Measurements from ENCODE around the gene NR2C2.

Gene NR2C2

DNA sequence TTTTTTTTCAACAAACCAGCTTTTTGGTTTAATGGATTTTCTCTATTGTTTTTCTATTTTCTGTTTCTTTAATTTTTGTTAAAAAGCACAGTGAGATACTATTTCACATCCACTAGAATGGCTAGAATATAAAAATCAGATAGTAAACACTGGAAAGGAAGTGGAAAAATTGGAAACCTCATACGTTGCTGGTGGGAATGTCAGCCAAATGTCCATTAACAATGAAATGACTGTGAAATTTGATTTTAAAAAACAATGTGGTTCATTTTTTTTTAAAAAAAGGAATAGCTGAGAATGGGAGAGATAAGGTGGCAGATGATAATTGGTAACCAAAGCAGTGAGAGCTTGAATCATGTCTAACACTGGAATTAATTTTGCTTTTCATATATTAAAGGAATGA, 19.9 kb downstream of the NR2C2 start:
- no peak overlapping the region for H3K27ac ChIP-seq
- TF ChIP-seq ZFX (IDR thresholded peaks at IDR 0.05): no peak
- TF ChIP-seq, protein P1, sequence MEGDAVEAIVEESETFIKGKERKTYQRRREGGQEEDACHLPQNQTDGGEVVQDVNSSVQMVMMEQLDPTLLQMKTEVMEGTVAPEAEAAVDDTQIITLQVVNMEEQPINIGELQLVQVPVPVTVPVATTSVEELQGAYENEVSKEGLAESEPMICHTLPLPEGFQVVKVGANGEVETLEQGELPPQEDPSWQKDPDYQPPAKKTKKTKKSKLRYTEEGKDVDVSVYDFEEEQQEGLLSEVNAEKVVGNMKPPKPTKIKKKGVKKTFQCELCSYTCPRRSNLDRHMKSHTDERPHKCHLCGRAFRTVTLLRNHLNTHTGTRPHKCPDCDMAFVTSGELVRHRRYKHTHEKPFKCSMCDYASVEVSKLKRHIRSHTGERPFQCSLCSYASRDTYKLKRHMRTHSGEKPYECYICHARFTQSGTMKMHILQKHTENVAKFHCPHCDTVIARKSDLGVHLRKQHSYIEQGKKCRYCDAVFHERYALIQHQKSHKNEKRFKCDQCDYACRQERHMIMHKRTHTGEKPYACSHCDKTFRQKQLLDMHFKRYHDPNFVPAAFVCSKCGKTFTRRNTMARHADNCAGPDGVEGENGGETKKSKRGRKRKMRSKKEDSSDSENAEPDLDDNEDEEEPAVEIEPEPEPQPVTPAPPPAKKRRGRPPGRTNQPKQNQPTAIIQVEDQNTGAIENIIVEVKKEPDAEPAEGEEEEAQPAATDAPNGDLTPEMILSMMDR (conservative IDR thresholded peaks at IDR 0.05): no peak

DNA sequence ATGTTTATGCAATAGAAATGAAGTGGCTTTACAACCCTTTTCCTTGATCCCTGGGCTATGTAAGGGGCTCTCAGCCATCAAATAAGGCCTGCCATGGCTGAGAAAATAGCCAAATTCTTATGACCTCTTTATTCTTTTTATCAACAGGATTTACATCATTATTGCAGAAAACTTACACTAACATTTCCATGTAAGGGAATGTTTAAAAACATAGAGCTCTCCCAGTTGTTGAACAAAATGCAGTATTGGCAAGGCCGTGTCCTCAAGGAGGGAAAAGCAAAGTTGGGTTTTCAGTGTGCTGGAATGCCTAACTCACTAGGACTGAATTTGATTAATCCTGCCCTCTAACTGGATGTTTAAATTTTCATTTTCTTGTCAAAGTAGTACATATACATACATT, 22.3 kb downstream of the NR2C2 start:
- H3K27ac ChIP-seq: no peak overlapping the region

GRCh38 chr3:14976317-14976716, 28.9 kb downstream of the NR2C2 start:
- H3K27ac ChIP-seq: no peak overlapping the region
- TF ChIP-seq ZFX (IDR thresholded peaks at IDR 0.05): no peak

More for the DNA sequence above, 22.3 kb downstream of the NR2C2 start:
- TF ChIP-seq ZFX (IDR thresholded peaks at IDR 0.05): no peak
- TF ChIP-seq, protein P1 (conservative IDR thresholded peaks at IDR 0.05): no peak

DNA sequence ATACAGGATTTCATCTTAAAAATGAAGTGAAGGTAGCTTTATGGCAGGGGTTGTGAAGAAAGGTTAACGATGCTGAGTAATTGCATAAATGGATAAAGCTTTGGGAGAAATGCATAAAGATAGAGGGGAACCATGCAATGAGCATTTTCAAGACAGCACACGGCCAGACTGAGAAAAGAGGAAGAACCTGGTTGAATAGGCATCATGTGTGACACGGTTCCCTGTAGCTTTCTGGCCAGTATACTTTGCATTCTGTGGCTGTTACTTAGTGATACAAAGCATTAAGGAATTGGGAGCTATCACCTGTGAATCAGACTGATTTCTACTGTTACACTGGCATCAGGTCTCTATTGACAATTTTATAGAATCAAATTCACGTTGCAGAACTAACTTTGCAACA, 33.3 kb downstream of the NR2C2 start:
- TF ChIP-seq ZFX (IDR thresholded peaks at IDR 0.05): no peak
- TF ChIP-seq, protein P1 (conservative IDR thresholded peaks at IDR 0.05): no peak
- H3K27ac ChIP-seq: no peak overlapping the region

- H3K27ac ChIP-seq: no peak overlapping the region
- no peak for TF ChIP-seq ZFX (IDR thresholded peaks at IDR 0.05)
- TF ChIP-seq, protein P1 (conservative IDR thresholded peaks at IDR 0.05): no peak
Observed at GRCh38 chr3:14984581-14985113, 37.3 kb downstream of the NR2C2 start.

- TF ChIP-seq, protein P1 (conservative IDR thresholded peaks at IDR 0.05): no peak; the same call in 1 of the 2 replicates
- no peak for TF ChIP-seq ZFX (IDR thresholded peaks at IDR 0.05)
- H3K27ac ChIP-seq: no peak overlapping the region
Observed at GRCh38 chr3:14988988-14989394, 41.6 kb downstream of the NR2C2 start.

- TF ChIP-seq, protein P1 (conservative IDR thresholded peaks at IDR 0.05): no peak
- no peak for TF ChIP-seq ZFX (IDR thresholded peaks at IDR 0.05)
- no peak overlapping the region for H3K27ac ChIP-seq
Observed at GRCh38 chr3:14989943-14990779, 42.8 kb downstream of the NR2C2 start.
